HK-2 (cell line): ENCODE results near the gene COX6B1.
"Not testable (repeated sequence)": the region's sequence is repeated elsewhere in the genome, so short reads cannot be mapped to it uniquely, and the experiment has no call there.

ENCODE experiments used
- DNase-seq: peaks from one replicate; pipeline ENCODE4 v3.0.0-alpha.2; 2018; ENCODE audit not compliant: unreplicated experiment

Gene COX6B1

DNA sequence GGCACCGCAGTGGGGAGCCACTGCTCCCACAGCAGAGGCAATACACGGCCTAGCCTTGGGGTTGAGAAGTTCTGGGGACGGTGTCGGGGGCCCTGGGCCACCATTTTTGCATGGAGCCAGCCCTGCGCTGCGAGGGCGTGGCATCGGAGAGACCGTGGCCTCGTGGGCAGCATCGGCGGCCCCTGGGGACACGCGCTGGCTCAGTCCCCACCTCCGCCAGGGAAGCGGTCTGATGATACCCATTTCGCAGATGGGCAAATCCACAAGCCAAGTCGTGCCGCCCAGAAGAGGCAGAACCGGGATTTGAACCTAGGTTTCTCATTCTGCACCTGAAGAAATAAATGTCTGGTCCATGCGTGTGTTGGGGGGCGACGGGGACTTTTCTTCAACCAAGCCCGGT is 17.0 kb downstream of the COX6B1 start:
- DNase-seq, result no peak

DNA sequence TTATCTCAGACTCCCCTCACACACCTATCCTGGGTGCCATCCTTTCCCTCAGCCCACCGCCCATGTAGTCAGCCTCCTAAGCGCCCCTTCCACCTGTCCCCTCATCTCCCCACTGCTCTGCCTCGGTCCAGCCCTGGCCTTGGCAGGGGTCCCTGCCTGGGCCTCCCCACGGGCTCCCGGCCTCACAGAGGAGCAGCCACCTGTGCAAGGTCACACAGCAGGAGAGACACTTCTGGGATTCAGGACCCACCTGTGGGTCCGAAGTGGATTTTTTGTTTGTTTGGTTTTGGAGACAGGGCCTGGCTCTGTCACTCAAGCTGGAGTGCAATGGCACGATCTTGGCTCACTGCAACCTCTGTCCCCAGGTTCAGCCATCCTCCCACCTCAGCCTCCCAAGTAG is 17.5 kb downstream of the COX6B1 start:
- DNase-seq, result no peak

DNA sequence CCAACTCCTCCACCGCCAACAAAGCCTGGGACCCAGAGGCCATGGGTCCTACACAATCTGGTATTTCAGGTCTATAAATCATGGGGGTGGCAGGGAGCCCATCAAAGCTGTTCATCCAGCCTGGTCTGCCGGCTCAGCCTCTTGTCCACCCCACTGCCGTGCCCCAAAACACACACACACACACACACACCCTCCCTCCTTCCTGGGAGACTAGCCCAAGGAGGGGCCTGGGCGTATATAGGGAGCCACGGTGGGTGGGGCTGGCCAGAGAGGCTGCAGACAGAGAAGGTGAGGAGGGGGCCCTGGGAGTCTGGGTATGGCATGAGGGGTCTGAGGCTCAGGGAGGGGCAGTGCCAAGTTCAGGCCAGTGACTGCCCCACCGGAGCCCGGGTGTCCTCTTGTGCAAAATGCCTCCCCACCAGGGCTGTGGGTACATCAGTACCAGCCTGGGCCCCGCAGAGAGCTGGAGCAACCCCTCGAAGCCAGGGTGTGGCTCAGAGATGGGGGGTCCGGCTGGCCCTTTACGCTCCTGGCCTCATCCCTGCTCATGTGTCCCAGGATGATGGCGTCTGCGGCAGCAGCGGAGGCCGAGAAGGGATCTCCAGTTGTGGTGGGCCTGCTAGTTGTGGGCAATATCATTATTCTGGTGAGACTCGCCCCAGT is 18.3 kb downstream of the COX6B1 start, which contains the start of gene UPK1A:
Gene UPK1A (plus strand): TSS at position 267 of the 663 bp plus-strand sequence. CDS start 296 bp downstream, at position 563.
- DNase-seq, result no peak

DNA sequence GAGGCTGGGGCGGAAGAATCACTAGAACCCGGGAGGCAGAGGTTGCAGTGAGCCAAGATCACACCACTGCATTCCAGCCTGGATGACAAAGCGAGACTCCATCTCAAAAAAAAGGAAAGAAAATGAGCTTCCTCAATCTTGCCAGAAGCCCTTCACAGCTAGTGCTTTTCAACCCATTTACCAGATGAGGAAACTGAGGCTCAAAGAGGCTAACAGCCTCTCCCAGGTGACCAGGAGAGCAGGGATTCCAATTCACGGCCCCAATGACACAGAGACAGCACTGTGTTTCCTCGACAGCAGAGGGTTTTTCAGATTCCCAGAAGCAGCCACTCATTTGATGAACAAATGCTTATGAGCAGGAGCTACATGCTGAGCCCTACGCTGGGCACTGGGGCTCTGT is 21.4 kb downstream of the COX6B1 start:
- no peak for DNase-seq

DNA sequence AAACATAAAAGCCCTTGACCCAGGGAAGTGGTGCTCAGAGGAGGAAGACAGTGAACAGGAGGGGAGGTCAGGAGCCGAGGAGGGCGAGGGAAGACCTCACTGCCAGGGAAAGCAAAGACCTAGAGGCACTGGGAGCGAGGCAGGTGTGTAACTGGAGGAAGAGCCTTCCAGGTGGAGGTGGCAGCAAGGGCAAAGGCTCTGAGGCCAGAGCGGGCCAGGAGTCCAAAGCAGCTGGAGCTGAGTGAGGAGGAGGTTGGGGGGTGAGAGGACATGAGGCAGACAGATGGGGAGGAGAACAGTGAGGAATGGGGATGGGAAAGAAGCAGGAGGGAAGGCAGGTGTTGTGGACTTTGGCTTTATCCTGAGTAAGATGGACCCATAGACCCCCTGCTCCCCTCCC is 21.9 kb downstream of the COX6B1 start:
- DNase-seq, result no peak

DNA sequence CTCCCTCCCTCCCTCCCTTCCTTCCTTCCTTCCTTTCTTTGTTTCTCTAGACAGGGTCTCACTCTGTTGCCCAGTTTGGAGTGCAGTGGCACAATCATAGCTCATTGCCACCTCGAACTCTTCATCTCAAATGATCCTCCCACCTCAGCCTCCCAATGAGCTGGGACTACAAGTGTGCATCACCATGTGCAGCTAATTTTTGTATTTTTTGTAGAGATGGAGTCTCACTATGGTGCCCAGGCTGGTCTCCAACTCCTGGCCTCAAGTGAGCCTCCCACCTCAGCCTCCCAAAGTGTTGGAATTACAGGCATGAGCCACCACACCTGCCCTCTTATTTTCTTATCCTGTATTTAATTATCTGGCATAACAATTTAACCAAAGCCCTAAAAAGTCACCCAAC is 22.6 kb downstream of the COX6B1 start:
- DNase-seq, result no peak

DNA sequence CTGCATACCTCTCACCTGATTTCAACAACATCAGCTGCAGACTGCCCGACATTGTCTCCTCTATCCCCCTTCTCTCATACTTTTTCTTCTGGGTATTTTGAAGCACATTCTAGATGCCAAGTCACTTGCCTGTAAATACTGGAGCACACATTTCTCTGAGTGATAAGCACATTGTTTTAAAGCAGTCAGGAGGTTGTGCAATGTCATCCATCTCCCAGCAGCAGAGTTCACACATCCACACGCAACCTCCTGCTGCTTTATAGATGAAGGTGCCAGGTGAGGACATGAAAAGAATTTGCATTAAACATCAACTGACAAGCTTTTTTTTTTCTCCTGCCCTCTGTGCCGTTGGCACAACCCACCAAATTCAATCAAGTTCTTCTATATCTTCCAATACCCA is 23.7 kb downstream of the COX6B1 start:
- DNase-seq, result no peak

DNA sequence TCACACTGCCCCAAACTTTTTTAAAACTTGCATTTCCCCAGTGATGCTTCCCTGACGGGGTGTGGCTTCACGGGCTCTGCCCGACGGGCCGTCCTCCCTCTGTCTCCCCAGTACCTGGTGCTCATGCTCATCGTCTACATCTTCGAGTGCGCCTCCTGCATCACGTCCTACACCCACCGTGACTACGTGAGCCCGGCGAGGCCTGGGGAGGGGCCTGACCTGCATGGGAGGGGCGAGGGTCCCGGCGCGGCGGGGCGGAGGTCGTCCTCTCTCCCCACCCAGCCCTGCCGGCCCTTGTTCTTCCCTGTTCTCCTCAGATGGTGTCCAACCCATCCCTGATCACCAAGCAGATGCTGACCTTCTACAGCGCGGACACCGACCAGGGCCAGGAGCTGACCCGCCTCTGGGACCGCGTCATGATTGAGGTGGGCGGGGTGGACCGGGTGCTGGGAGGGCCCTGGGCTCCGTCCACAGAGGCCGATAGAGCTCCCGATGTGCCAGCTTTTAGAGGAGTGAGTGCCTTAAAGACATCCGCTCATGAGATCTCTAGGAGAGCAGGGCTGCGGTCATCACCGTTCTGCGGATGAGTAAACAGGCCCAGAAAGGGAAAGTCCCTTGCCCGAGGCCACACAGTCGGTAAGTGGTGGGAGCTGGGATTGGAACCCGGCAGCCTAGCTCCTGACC is 25.1 kb downstream of the COX6B1 start:
- DNase-seq, result peak; percentile 83

DNA sequence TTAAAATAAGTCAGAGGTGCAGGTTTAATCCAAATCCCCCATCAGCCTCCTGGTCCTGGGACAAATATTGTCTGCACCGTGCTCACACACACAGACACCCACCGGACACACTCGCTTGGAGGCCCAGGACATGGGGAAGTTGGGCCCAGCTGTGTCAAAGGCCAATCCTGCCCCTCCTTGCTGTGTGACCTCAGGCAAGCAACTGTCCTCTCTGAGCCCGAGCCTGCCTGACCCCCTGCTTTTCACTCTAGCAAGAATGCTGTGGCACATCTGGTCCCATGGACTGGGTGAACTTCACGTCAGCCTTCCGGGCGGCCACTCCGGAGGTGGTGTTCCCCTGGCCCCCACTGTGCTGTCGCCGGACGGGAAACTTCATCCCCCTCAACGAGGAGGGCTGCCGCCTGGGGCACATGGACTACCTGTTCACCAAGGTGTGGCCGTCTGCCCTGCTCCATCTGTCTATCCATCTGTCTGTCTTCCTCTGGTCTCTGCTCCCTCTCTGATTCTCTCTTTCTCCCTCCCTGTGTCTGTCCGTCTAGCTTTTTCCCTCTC is 27.5 kb downstream of the COX6B1 start:
- no peak for DNase-seq

DNA sequence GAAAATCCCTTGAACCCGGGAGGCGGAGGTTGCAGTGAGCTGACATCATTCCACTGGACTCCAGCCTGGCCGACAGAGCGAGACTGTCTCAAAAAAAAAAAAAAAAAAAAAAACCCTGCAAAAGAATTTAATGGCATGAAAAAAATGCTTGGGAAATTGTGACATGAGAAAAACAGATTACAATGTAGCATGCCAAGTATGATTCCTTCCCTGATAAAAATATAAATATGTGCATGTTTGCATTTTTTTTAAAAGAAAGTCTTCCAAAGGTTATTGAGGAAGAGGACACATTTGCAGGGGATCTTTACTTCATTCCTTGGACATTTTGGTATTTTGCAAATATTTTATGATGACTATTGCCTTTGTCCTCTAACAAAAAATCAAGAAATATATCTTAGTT is 41.7 kb downstream of the COX6B1 start:
- DNase-seq, result no peak

DNA sequence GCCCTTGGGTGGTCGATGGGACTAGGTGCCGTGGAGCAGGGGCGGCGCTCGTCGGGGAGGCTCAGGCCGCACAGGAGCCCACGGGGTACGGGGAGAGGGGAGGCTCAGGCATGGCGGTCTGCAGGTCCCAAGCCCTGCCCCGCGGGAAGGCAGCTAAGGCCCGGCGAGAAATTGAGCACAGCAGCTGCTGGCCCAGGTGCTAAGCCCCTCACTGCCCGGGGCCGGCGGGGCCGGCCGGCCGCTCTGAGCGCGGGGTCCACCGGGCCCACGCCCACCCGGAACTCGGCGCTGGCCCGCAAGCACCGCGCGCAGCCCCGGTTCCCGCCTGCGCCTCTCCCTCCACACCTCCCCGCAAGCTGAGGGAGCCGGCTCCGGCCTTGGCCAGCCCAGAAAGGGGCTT is 43.0 kb downstream of the COX6B1 start:
- not testable (repeated sequence) for DNase-seq

DNA sequence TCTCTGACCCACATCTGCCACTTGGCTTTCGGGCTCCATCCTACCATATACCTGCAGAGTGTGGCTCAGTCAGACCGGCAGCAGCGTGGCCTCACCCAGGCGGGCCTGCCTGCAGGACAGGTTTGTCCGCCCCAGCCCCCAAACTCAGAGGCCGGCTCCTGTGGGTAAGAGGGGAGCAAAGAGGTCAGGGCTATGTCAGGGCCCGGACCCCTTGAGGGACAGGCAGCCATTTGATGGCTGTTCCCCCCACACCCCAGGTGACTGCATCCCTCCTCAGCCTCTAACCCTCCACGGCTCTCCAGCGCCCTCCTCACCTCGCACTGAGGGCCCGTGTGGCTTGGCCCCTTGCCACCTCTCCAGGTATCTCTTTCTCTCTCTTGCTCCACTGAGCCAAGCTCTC is 43.9 kb downstream of the COX6B1 start:
- no peak for DNase-seq

DNA sequence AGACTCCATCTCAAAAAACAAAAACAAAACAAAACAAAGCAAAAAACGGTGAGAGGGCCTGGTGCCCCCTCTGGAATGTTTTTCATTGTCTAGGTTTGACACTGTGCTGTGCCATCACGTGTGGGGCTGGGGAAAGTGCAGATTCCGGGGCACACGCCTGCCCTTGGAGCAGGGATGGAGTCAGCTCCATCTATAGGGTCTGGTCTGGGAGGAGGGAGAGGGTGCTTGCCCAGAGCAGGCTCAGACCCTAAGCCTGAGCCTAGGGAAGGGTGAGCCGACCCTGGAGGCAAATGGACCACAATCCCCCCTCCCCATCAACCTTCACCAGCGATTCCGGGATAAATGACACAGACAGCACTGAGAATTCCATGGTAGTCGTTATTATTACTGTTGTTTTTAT is 45.3 kb downstream of the COX6B1 start:
- no peak for DNase-seq

DNA sequence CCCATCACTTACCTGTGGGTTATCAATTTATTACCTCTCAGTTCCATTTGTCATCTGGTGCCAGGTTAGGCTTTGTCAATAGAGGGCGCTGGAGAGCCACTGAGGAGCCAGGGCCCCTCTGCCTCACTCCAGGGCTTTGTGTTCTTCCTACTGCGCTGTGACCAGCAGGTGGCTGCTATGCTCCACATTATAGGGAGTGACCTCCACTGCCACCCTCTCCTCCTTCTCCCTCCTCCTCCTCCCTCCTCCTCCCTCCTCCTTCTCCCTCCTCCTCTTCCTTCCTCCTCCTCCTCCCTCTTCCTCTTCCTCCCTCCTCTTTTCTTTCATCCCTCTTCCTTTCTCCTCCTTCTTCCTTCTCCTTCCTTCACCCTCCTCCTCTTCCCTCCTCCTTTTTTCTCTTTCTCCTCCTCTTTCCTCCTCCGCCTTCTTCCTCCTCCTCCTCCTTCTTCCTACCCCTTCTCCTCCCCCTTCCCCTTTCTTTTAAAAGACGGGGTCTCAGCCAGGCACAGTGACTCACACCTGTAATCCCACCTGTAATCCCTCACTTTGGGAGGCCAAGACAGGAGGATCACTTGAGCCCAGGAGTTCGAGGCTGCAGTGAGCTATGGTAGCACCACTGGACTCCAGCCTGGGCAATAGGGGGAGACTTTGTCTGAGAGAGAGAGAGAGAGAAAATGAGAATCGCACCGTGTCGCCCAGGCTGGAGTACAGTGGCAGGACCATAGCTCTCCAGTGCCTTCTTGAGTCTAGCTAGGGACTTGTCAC is 45.9 kb downstream of the COX6B1 start:
- DNase-seq, result peak; percentile 88

DNA sequence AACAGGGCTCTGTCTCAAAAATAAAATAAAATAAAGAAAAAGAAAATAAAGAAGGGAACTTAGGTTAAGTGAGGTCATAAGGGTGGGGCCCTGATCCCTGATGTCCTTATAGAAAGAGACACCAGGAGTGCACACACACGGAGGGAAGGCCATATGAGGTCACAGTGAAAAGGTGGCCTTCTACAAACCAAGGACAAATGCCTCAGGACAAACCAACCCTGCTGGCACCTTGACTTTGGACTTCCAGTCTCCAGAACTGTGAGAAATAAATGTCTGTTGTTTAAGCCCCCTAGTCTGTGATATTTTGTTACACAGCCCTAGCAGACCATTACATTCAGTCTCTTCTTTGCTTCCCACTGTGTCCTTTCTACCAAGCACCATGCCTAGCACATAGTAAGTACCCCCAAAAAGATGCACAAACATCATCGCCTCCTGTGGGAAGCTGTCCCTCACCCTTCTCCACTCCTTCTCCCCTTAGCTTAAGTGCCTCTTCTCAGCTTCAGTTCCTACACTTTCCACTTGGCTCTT is 47.8 kb downstream of the COX6B1 start:
- no peak for DNase-seq

DNA sequence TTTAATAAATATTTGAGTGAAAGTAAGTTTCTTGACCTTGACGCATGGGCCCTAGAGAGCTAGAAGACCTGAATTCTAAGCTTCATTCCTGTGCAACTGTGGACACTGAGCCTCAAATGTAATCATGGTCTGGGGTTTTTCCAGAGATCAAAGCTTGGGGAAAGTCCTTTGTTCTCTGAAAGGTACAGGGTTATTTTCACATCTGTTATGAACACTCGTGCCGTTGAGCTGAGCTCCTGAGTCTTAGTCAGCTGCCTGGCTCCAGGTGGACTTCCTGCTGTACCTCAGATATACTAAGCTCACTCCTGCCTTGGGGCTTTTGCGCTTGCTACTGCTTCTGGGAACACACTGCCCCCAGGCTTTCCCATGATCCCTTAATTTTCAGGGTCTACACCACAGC is 48.7 kb downstream of the COX6B1 start:
- DNase-seq, result no peak

DNA sequence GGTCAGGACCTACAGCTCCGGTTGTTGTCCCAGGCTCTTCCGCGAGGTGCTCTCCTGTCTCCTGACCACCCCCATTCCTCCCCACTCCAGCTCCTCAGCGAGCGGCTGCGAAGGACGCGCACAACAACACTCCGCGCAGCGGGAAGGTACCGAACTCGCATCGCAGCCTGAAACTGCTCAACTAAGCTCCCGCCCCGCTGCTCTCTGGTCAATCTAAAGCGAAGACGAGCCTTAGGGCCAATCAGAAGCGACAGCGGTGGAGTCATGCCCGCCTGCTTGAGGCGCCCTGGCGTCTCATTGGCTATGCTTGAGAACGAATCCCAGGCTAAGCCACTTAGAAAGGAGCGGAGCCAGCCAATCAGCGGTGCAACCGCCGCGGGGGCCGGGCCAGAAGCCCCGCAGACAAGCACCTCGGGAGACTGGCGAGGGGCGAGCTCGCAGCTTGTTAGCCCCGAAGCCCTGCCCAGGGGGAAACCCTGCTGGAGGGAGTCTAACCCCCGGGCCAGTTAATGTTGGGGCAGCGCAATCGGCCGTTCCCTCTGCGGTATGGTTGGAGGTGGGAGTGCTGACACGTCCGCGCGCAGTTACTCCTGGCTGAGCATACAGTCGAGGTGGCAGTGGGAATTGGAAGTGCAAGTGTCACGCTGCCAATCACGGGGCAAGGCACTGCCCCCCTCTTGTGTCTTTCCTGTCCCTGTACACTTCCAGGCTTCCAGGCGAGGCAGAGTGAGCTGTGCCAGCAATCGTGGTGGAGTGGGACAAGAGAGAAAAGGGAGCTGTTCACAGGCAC is 54.3 kb downstream of the COX6B1 start:
- peak; percentile 97 for DNase-seq

DNA sequence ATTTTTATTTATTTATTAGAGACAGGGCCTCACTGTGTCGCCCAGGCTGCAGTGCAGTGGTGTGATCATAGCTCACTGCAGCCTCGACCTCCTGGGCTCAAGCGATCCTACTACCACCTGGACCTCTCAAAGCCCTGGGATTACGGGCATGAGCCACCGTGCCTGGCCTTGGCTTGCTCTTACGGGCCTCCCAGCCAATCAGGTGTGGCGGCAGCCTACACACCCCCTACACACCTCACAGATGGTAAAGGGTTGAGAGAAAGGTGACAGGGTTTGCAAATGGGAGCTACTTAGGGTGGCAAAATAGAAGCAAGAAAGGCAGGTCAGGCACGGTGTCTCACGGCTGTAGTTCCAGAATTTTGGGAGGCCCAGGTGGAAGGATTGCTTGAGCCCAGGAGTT is 55.2 kb downstream of the COX6B1 start:
- no peak for DNase-seq

DNA sequence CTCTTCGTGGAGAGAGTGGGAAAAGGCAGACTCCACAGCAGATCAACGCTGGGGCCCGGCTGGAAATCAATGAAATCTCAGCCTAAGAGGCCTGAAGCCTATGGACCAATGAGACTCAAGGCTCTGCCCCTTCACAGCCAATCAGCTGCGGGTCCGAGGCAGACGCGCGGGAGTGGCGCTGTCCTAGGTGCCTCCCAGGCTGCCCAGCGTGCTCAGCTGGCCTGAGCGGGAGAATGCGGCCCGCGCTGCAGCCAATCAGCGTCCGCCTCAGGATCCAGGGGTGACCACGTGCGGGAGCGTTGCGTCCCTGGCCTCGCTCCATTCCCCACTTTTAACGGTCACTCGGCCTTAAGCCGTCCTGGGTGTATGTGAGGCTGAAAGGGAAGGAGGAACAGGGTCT is 56.1 kb downstream of the COX6B1 start, which contains the start of gene ZBTB32:
Gene ZBTB32 (plus strand): TSS at position 341 of the 400 bp plus-strand sequence. CDS start 10,069 bp downstream, outside the sequence.
- no peak for DNase-seq
